ENCODE results near the gene OR6K3.

OR6K3 gene

GRCh38 chr1:158687037-158687436, 33.5 kb downstream of the OR6K3 start:
- DNase-seq (ENCODE audit: low spot score), result no peak

- DNase-seq (ENCODE audit: low spot score), result no peak
These were observed 34.2 kb downstream of the OR6K3 start, which contains the start of gene SPTA1 for GRCh38 chr1:158686111-158687009. SPTA1 (minus strand) TSS chr1:158686715; CDS start chr1:158686517, 198 bp downstream.

GRCh38 chr1:158685085-158685484, 35.4 kb downstream of the OR6K3 start:
- no peak for DNase-seq (ENCODE audit: low spot score)

- DNase-seq (ENCODE audit: low spot score), result no peak
These were observed 38.9 kb downstream of the OR6K3 start for GRCh38 chr1:158681606-158682005.

GRCh38 chr1:158679289-158679688, 41.2 kb downstream of the OR6K3 start:
- DNase-seq (ENCODE audit: low spot score), result no peak

GRCh38 chr1:158675563-158676323, 44.8 kb downstream of the OR6K3 start:
- no peak for DNase-seq (ENCODE audit: low spot score)

GRCh38 chr1:158674302-158674701, 46.2 kb downstream of the OR6K3 start:
- no peak for DNase-seq (ENCODE audit: low spot score)
